Right atrium auricular region (tissue), 2 donors: ENCODE data around the gene ENPP5. TPM values are rescaled to one million over a fixed set of nuclear protein-coding genes. Genes with fewer than 3 reads are reported as not detected.
"Not testable (repeated sequence)": the region's sequence is repeated elsewhere in the genome, so short reads cannot be mapped to it uniquely, and the experiment has no call there.

ENCODE experiments used
- DNase-seq: peaks from one replicate; pipeline ENCODE4 v3.0.0-alpha.2; 2019; ENCODE audit warnings: low spot score
- H3K27ac ChIP-seq, 2 donors: fragments of 200-600 bp; sonication (generic); 1 replicate in 1 of 2; 2 replicates in 1 of 2; pipeline ENCODE4 v1.5.1; 2016 to 2019
- H3K27me3 ChIP-seq, 2 donors: fragments of 200-600 bp; sonication (generic); one replicate each; pipeline versions ENCODE4 v1.5.1 to v1.6.0; 2017 to 2019
- H3K36me3 ChIP-seq: fragments of 200-600 bp; sonication (generic); one replicate; pipeline ENCODE4 v1.5.1; 2016
- H3K4me1 ChIP-seq, 2 donors: fragments of 200-600 bp; sonication (generic); one replicate each; pipeline versions ENCODE4 v1.5.1 to v1.6.0; 2017 to 2019
- H3K4me3 ChIP-seq, 2 donors: fragments of 200-600 bp; sonication (generic); 1 replicate in 1 of 2; 2 replicates in 1 of 2; pipeline ENCODE4 v1.5.1; 2017 to 2019; ENCODE audit warnings: mild to moderate bottlenecking in 1 of 2, moderate library complexity in 1 of 2
- H3K9me3 ChIP-seq, 2 donors: fragments of 200-600 bp; sonication (generic); one replicate each; pipeline ENCODE4 v1.5.1; 2019
- CTCF ChIP-seq, 2 donors: fragments of 200-600 bp; sonication (generic); IDR thresholded peaks; one replicate each; pipeline ENCODE4 v1.5.1; 2019; ENCODE audit warnings: antibody characterized with exemption in 2 of 2
- total RNA-seq, 2 donors: library from RNA; depleted of rRNA; stranded (reverse); fragments of >200 nt; gene quantifications; one replicate each; pipeline ENCODE4 v1.1.0, GENCODE V29; 2016

The ENPP5 gene
- total RNA-seq, 2 donors from 2014 or later, result 6.2 to 17.7 TPM

- H3K4me3 ChIP-seq, result no peak overlapping the region
- H3K9me3 ChIP-seq, result no peaks in the 10 kb centered on the region
- H3K27me3 ChIP-seq, result no peaks in the 10 kb centered on the region
- DNase-seq, result no peak
- no peaks in the 10 kb centered on the region for H3K36me3 ChIP-seq
- H3K27ac ChIP-seq, result no peak overlapping the region
- peaks cover 0 to 10% of the 10 kb centered on the region in 2 donors for H3K4me1 ChIP-seq
- no peak for TF ChIP-seq CTCF (IDR thresholded peaks at IDR 0.05)
Observed at GRCh38 chr6:46174904-46175303, 4.1 kb upstream of the ENPP5 start.

- TF ChIP-seq CTCF (IDR thresholded peaks at IDR 0.05), result no peak
- no peak for DNase-seq
- H3K4me3 ChIP-seq, result no peak overlapping the region
- H3K36me3 ChIP-seq, result no peaks in the 10 kb centered on the region
- peaks cover 0 to 10% of the 10 kb centered on the region in 2 donors for H3K4me1 ChIP-seq
- no peak overlapping the region for H3K27ac ChIP-seq
- no peaks in the 10 kb centered on the region for H3K27me3 ChIP-seq
- no peaks in the 10 kb centered on the region for H3K9me3 ChIP-seq
Observed at GRCh38 chr6:46172176-46172575, 1.4 kb upstream of the ENPP5 start.

DNA sequence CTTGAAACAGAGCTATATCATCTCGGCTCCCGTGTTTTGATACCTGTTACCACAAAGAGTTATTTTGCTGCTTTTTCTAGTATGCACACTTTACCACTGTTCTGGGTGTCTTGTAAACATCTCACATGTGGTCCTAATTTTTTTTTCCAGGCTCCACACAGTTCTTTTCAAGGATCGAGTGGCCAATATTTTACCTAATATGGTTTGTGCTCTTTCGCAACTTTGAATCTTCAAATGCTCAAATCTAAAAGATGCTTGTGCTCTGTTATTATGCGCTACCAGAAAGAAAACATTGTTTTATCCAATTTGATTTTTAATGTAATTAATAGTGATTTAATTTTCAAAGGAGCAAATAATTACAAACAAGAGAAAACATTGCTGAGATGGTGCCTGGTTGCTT, 10.7 kb downstream of the ENPP5 start:
- H3K27ac ChIP-seq, result no peak overlapping the region
- H3K36me3 ChIP-seq, result no peaks in the 10 kb centered on the region
- TF ChIP-seq CTCF (IDR thresholded peaks at IDR 0.05), result no peak
- DNase-seq, result no peak
- no peaks in the 10 kb centered on the region for H3K4me1 ChIP-seq
- H3K9me3 ChIP-seq, result no peaks in the 10 kb centered on the region
- H3K27me3 ChIP-seq, result no peaks in the 10 kb centered on the region
- no peak overlapping the region for H3K4me3 ChIP-seq

DNA sequence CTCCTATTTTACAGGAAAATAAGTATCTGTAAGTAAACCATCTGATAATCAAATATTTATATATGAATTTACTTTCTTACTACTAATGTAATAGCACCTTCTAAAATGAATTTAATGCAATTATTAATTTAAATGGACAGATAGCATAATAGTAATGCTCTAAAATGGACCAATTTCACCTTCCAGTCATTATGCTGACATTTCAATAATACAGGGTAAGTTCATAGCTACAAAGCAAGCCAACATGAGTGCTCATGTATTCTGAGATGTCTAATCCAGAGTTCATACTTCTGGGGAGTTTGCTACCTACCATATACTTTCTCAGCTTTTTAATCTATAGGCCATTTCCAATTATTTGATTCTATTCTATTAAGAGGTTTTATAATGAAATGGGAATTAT, 11.6 kb downstream of the ENPP5 start:
- H3K4me3 ChIP-seq, result no peak overlapping the region
- H3K27ac ChIP-seq, result no peak overlapping the region
- H3K27me3 ChIP-seq, result no peaks in the 10 kb centered on the region
- DNase-seq, result no peak
- TF ChIP-seq CTCF (IDR thresholded peaks at IDR 0.05), result no peak
- H3K4me1 ChIP-seq, result no peaks in the 10 kb centered on the region
- no peaks in the 10 kb centered on the region for H3K9me3 ChIP-seq
- H3K36me3 ChIP-seq, result no peaks in the 10 kb centered on the region

- Histone ChIP-seq H3K4me1 (no peaks in the 10 kb centered on the region), H3K27me3 (no peaks in the 10 kb centered on the region), H3K4me3 (no peak overlapping the region), H3K27ac (no peak overlapping the region), H3K9me3 (no peaks in the 10 kb centered on the region), H3K36me3 (no peaks in the 10 kb centered on the region)
- no peak for TF ChIP-seq CTCF (IDR thresholded peaks at IDR 0.05)
- DNase-seq, result no peak
Observed at GRCh38 chr6:46156701-46157100, 14.1 kb downstream of the ENPP5 start.

GRCh38 chr6:46149066-46149465, 21.7 kb downstream of the ENPP5 start:
- H3K27ac ChIP-seq, DNase-seq, H3K9me3 ChIP-seq, H3K4me3 ChIP-seq, H3K36me3 ChIP-seq, H3K4me1 ChIP-seq, H3K27me3 ChIP-seq: not testable (repeated sequence)
